A673 (cell line): ENCODE results near the gene ADRM1.

Experiments
- EZH2 ChIP-seq: fragments of 200-600 bp; sonication (generic); IDR thresholded peaks from 2 replicates; pipeline ENCODE4 v1.6.1; 2017; ENCODE audit warnings: borderline replicate concordance, low read depth, mild to moderate bottlenecking, mixed read lengths, antibody characterized with exemption, low read length; ENCODE audit not compliant: poor library complexity, severe bottlenecking
- TF ChIP-seq, protein P1 (sequence below): fragments of 300-800, 200-600 bp; sonication (generic); conservative IDR thresholded peaks from 2 replicates; pipeline ENCODE4 v1.5.1; 2017; ENCODE audit warnings: low read depth, mild to moderate bottlenecking, antibody characterized with exemption, low read length, moderate library complexity, mixed read lengths

DNA sequence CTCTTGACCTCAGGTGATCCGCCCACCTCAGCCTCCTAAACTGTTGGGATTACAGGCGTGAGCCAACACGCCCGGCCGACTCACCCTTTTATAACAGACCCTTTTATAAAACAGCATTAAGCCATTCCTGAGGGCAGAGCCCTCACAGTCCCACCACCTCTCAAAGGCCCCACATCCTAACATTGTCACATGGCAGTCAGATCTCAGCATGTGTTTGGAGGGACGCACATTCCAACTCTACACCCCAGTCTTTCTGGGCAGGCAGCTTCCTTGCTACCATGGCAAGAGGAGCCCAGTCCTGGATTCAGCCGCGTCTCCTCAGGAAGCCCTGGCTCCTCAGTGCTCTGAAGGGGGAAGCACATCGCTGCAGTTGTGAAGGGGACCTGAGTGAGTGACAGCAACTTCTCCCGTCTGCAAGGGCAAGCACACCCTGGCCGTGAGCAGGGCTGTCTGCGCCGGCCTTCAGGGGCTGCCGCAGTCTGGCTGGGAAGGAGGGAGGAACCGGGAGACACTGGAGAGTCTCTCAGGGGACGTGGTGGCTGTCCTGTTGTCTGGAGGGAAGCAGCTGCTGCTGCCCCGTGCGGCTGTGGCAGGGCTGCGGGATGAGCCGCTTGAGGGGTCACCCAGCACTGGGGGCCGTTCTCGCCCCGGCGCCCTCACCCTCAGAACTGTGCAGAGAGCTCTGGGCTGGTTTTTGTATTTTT lies 48.6 kb upstream of the ADRM1 start:
- TF ChIP-seq, protein P1, sequence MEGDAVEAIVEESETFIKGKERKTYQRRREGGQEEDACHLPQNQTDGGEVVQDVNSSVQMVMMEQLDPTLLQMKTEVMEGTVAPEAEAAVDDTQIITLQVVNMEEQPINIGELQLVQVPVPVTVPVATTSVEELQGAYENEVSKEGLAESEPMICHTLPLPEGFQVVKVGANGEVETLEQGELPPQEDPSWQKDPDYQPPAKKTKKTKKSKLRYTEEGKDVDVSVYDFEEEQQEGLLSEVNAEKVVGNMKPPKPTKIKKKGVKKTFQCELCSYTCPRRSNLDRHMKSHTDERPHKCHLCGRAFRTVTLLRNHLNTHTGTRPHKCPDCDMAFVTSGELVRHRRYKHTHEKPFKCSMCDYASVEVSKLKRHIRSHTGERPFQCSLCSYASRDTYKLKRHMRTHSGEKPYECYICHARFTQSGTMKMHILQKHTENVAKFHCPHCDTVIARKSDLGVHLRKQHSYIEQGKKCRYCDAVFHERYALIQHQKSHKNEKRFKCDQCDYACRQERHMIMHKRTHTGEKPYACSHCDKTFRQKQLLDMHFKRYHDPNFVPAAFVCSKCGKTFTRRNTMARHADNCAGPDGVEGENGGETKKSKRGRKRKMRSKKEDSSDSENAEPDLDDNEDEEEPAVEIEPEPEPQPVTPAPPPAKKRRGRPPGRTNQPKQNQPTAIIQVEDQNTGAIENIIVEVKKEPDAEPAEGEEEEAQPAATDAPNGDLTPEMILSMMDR: no peak
- no peak for TF ChIP-seq EZH2
